GM23338 (cell line): Measurements from ENCODE around the gene DAPK1. TPM values are rescaled to one million over a fixed set of nuclear protein-coding genes. Genes with fewer than 3 reads are reported as not detected.

Experiments used
- ATAC-seq: fragments of 200-7000 bp; cut with Tn5 transposase; 3 replicates; pipeline ENCODE4 v1.9.1; 2020
- DNase-seq: peaks from one replicate; pipeline ENCODE4 v3.0.0-alpha.2; 2015; ENCODE audit warnings: low spot score
- H2AFZ ChIP-seq: fragments of 200-600 bp; sonication (generic); 2 replicates; pipeline ENCODE4 v1.8.0; 2016; ENCODE audit warnings: antibody characterized with exemption, mild to moderate bottlenecking, moderate library complexity
- H3F3A ChIP-seq: fragments of 200-600 bp; sonication (generic); replicated peaks from 2 replicates; pipeline ENCODE4 v1.8.0; 2017; ENCODE audit warnings: antibody characterized with exemption, mixed run types, low read depth
- H3K27ac ChIP-seq: fragments of 200-600 bp; sonication (generic); 2 replicates; pipeline ENCODE4 v1.6.1; 2016; ENCODE audit warnings: low read depth
- H3K27me3 ChIP-seq: fragments of 200-600 bp; sonication (generic); 2 replicates; pipeline ENCODE4 v1.8.0; 2016; ENCODE audit warnings: mild to moderate bottlenecking, mixed run types, moderate library complexity; ENCODE audit not compliant: insufficient read depth
- H3K36me3 ChIP-seq: fragments of 200-600 bp; sonication (generic); 2 replicates; pipeline ENCODE4 v1.8.0; 2016; ENCODE audit warnings: mild to moderate bottlenecking; ENCODE audit not compliant: insufficient read depth
- H3K4me1 ChIP-seq: fragments of 200-600 bp; sonication (generic); 2 replicates; pipeline ENCODE4 v1.8.0; 2016; ENCODE audit warnings: mild to moderate bottlenecking, moderate library complexity; ENCODE audit not compliant: insufficient read depth
- H3K4me2 ChIP-seq: fragments of 200-600 bp; sonication (generic); 2 replicates; pipeline ENCODE4 v1.7.1; 2017; ENCODE audit warnings: mixed run types
- H3K4me3 ChIP-seq: fragments of 200-600 bp; sonication (generic); 2 replicates; pipeline ENCODE4 v1.6.1; 2016; ENCODE audit warnings: mixed run types
- H3K79me2 ChIP-seq: fragments of 200-600 bp; sonication (generic); replicated peaks from 2 replicates; pipeline ENCODE4 v1.8.0; 2017; ENCODE audit warnings: mild to moderate bottlenecking; ENCODE audit not compliant: insufficient read depth
- H3K9me2 ChIP-seq: fragments of 200-600 bp; sonication (generic); 2 replicates; pipeline ENCODE4 v1.8.0; 2017; ENCODE audit not compliant: insufficient read depth
- H4K20me1 ChIP-seq: fragments of 200-600 bp; sonication (generic); replicated peaks from 2 replicates; pipeline ENCODE4 v1.8.0; 2017; ENCODE audit warnings: mild to moderate bottlenecking; ENCODE audit not compliant: insufficient read depth
- H3K27ac Mint-ChIP-seq: 2 replicates; pipeline ENCODE4 v1.8.0; 2020; ENCODE audit warnings: inconsistent platforms, mild to moderate bottlenecking, moderate library complexity, mixed read lengths
- H3K27me3 Mint-ChIP-seq: 3 replicates; pipeline ENCODE4 v1.8.0; 2022; ENCODE audit warnings: low read depth, mild to moderate bottlenecking, moderate library complexity, mixed read lengths, inconsistent platforms; ENCODE audit not compliant: insufficient read depth, poor library complexity
- H3K36me3 Mint-ChIP-seq: 3 replicates; pipeline ENCODE4 v1.8.0; 2021; ENCODE audit warnings: low read depth, mild to moderate bottlenecking, inconsistent platforms, moderate library complexity, mixed read lengths
- H3K4me1 Mint-ChIP-seq: 3 replicates; pipeline ENCODE4 v1.8.0; 2020; ENCODE audit warnings: mild to moderate bottlenecking, inconsistent platforms, mixed read lengths
- H3K4me3 Mint-ChIP-seq: 3 replicates; pipeline ENCODE4 v1.8.0; 2021; ENCODE audit warnings: moderate library complexity, mild to moderate bottlenecking, inconsistent platforms, mixed read lengths
- H3K9me3 Mint-ChIP-seq: 3 replicates; pipeline ENCODE4 v1.8.0; 2020; ENCODE audit warnings: moderate library complexity, mild to moderate bottlenecking, inconsistent platforms, mixed read lengths
- CREB1 ChIP-seq: fragments of 250-450 bp; sonication (Bioruptor Pico); IDR thresholded peaks from 2 replicates; pipeline ENCODE4 v1.5.0; 2020; ENCODE audit warnings: low read depth, mild to moderate bottlenecking, moderate library complexity
- EZH2 ChIP-seq: fragments of 200-600 bp; sonication (generic); IDR thresholded peaks from one replicate; pipeline ENCODE4 v1.8.0; 2017; ENCODE audit warnings: antibody characterized with exemption, mild to moderate bottlenecking, low read depth; ENCODE audit not compliant: unreplicated experiment
- EZH2phosphoT487 ChIP-seq: fragments of 200-600 bp; sonication (generic); IDR thresholded peaks from one replicate; pipeline ENCODE4 v1.8.1; 2018; ENCODE audit warnings: antibody characterized with exemption; ENCODE audit not compliant: unreplicated experiment
- JUNB ChIP-seq: IDR thresholded peaks from one replicate; pipeline ENCODE4 v1.6.1; 2016; ENCODE audit warnings: antibody characterized with exemption; ENCODE audit not compliant: unreplicated experiment
- POLR2AphosphoS5 ChIP-seq: IDR thresholded peaks from 2 replicates; pipeline ENCODE4 v1.6.1; 2016; ENCODE audit warnings: antibody characterized with exemption, low read depth
- ZNF114 ChIP-seq: fragments of 250-450 bp; sonication (Bioruptor Pico); IDR thresholded peaks from 2 replicates; pipeline ENCODE4 v1.5.0; 2020; ENCODE audit warnings: mild to moderate bottlenecking, moderate library complexity
- ZNF331 ChIP-seq: fragments of 250-450 bp; sonication (Bioruptor Pico); IDR thresholded peaks from 2 replicates; pipeline ENCODE4 v1.5.0; 2020; ENCODE audit warnings: low read depth, mild to moderate bottlenecking, moderate library complexity
- polyA plus RNA-seq: library from polyadenylated mRNA; unstranded; fragments of >200 nt; fragmentation: Nextera tagmentation; extraction: Ambion mirVana; gene quantifications from 2 replicates; pipeline ENCODE4 v1.2.1, GENCODE V29; 2016
- total RNA-seq: library from RNA; depleted of rRNA; stranded (reverse); fragments of >200 nt; shearing (Covaris generic); gene quantifications from 2 replicates; pipeline ENCODE4 v1.2.3, GENCODE V29; 2014
- TF ChIP-seq, protein P1 (sequence below): IDR thresholded peaks from 2 replicates; pipeline ENCODE4 v1.6.1; 2016; ENCODE audit warnings: antibody characterized with exemption
- TF ChIP-seq, protein P2 (sequence below), 2 experiments: fragments of 200-600 bp in 1 of 2; sonication (generic) in 1 of 2; conservative IDR thresholded peaks; 2 replicates each; pipeline versions ENCODE4 v1.5.1 to v1.6.1; 2016 to 2017; ENCODE audit warnings: antibody characterized with exemption in 2 of 2, low read depth in 2 of 2, mild to moderate bottlenecking in 2 of 2, moderate library complexity in 1 of 2

The DAPK1 gene
- total and polyA plus RNA-seq, 2 experiments from 2014 or later: 37.0 to 134 TPM

DNA sequence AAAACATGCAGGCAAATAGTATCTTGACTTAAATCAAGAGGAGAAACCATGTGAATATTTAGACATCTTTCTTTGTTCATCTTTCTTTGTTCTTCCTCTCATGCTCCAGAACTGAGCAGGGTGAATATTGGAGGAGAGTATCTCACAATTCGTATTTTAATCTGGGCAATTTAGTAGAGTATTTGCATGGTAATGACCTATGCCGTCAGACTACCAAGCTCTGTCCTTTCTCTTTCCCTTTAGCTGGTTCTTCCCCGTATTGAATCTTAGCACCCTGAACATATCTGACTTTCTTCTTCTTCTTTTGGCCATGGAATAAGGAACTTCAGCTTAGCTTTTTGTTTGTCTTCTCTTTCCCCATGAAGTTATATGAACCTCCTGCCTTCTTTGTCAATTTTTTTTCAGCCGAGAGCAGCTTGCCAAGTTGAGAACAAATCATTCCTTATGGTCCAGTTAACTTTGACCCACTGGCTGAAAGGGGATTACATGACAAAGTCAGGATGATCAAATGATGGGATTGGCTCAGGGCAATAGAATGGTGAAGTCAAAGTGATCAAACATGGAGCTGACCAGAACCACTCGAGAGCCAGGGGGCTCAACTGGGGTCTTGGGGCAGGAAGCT lies 95.8 kb downstream of the DAPK1 start:
- peaks cover 37% of the 10 kb centered on the region for H3K4me1 ChIP-seq
- peak overlapping the region; percentile 13; the same call in 1 of the 2 replicates for H3K27ac Mint-ChIP-seq

DNA sequence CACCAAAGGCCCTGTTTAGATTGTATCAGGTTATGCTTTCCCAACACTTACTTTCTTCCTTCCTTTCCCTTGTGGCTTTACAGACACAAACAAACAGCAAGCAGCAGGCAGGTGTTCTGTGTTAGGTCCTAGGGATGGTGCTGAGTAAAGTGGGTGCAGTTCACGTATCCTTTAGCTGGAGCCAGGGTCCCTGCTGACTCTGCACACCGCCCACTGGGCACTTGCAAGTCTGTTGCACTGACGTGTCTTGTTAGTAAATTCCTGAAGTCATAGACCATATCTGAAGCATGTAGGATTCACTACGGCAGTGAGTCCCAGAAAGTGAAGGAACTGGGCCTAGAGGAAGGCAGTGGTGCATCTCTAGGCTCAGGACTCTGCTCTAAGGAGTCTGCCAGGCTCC lies 96.5 kb downstream of the DAPK1 start:
- peaks cover 9% of the 10 kb centered on the region for H3K27me3 Mint-ChIP-seq
- Histone ChIP-seq H3K4me3 (no peak overlapping the region), H3K27me3 (no peaks in the 10 kb centered on the region), H3K9me2 (peaks cover 3% of the 10 kb centered on the region; the same call in 1 of the 2 replicates), H3K27ac (no peak overlapping the region), H2AFZ (no peak overlapping the region), H3K36me3 (no peaks in the 10 kb centered on the region), H3K4me1 (peaks cover 37% of the 10 kb centered on the region), H3K79me2 (peaks cover 90% of the 10 kb centered on the region), H4K20me1 (peaks cover 38% of the 10 kb centered on the region), H3K4me2 (no peak overlapping the region), H3F3A (peaks cover 3% of the 10 kb centered on the region; the same call in 1 of the 2 replicates)
- H3K9me3 Mint-ChIP-seq: no peaks in the 10 kb centered on the region
- H3K4me1 Mint-ChIP-seq: peaks cover 55% of the 10 kb centered on the region
- ATAC-seq: no peak
- TF ChIP-seq ZNF331 (CRISPR knock-in tag) (no peak), ZNF114 (CRISPR knock-in tag) (no peak)
- no peaks in the 10 kb centered on the region; the same call in 2 of the 3 replicates for H3K36me3 Mint-ChIP-seq
- no peak overlapping the region for H3K4me3 Mint-ChIP-seq
- no peak for DNase-seq
- peak overlapping the region; percentile 82 for H3K27ac Mint-ChIP-seq

More for the DNA sequence above, 95.8 kb downstream of the DAPK1 start:
- Mint-ChIP-seq H3K9me3 (no peaks in the 10 kb centered on the region), H3K4me1 (peaks cover 50% of the 10 kb centered on the region), H3K27me3 (peaks cover 9% of the 10 kb centered on the region), H3K4me3 (no peak overlapping the region; the same call in 2 of the 3 replicates), H3K36me3 (no peaks in the 10 kb centered on the region; the same call in 2 of the 3 replicates)
- no peak overlapping the region for H2AFZ ChIP-seq
- TF ChIP-seq, protein P1, sequence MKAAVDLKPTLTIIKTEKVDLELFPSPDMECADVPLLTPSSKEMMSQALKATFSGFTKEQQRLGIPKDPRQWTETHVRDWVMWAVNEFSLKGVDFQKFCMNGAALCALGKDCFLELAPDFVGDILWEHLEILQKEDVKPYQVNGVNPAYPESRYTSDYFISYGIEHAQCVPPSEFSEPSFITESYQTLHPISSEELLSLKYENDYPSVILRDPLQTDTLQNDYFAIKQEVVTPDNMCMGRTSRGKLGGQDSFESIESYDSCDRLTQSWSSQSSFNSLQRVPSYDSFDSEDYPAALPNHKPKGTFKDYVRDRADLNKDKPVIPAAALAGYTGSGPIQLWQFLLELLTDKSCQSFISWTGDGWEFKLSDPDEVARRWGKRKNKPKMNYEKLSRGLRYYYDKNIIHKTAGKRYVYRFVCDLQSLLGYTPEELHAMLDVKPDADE: no peak
- TF ChIP-seq EZH2 (no peak), EZH2phosphoT487 (no peak), POLR2AphosphoS5 (no peak), JUNB (no peak), CREB1 (no peak)
- DNase-seq (no peak), ATAC-seq (no peak)
- H3K4me2 ChIP-seq: peak overlapping the region; percentile 70
- peaks cover 87% of the 10 kb centered on the region for H3K79me2 ChIP-seq
- peaks cover 3% of the 10 kb centered on the region; the same call in 1 of the 2 replicates for H3F3A ChIP-seq
- peak overlapping the region; percentile 24; the same call in 1 of the 2 replicates for H3K4me3 ChIP-seq
- H3K27me3 ChIP-seq: no peaks in the 10 kb centered on the region
- peak overlapping the region; percentile 85; the same call in 1 of the 2 replicates for H3K27ac ChIP-seq
- H4K20me1 ChIP-seq: peaks cover 35% of the 10 kb centered on the region
- peaks cover 3% of the 10 kb centered on the region; the same call in 1 of the 2 replicates for H3K9me2 ChIP-seq
- H3K36me3 ChIP-seq: no peaks in the 10 kb centered on the region

DNA sequence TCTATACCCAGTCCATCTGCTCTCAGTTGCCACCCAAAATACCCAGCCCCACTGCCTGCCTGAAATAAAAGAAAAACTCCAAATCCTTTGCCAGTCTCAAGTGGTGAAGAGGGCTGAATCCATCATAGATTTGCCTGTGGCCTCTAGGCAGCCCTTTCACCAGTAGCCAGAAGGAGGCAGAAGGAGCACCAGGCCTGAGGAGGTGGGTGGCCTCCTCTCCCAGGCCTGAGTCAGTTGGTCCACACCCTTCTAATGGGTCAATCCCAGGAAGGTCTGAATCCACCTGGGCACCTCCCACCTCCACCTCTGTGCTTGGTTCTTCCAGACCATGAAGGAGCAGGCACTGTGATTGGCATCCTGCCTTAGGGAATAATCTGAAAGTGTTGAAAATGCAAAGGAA lies 97.0 kb downstream of the DAPK1 start:
- H3K4me1 ChIP-seq: peaks cover 38% of the 10 kb centered on the region
- TF ChIP-seq POLR2AphosphoS5: no peak
- TF ChIP-seq, protein P2, sequence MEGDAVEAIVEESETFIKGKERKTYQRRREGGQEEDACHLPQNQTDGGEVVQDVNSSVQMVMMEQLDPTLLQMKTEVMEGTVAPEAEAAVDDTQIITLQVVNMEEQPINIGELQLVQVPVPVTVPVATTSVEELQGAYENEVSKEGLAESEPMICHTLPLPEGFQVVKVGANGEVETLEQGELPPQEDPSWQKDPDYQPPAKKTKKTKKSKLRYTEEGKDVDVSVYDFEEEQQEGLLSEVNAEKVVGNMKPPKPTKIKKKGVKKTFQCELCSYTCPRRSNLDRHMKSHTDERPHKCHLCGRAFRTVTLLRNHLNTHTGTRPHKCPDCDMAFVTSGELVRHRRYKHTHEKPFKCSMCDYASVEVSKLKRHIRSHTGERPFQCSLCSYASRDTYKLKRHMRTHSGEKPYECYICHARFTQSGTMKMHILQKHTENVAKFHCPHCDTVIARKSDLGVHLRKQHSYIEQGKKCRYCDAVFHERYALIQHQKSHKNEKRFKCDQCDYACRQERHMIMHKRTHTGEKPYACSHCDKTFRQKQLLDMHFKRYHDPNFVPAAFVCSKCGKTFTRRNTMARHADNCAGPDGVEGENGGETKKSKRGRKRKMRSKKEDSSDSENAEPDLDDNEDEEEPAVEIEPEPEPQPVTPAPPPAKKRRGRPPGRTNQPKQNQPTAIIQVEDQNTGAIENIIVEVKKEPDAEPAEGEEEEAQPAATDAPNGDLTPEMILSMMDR (conservative IDR thresholded peaks at IDR 0.05; ENCODE audit: low read depth in 2 of 2): peak; percentile 10 to 30; a peak in 2 of 4 replicates
- peaks cover 90% of the 10 kb centered on the region for H3K79me2 ChIP-seq
- peaks cover 55% of the 10 kb centered on the region for H3K4me1 Mint-ChIP-seq
- no peaks in the 10 kb centered on the region for H3K27me3 ChIP-seq
- no peak overlapping the region for H3K4me3 ChIP-seq
- peak overlapping the region; percentile 82; the same call in 1 of the 2 replicates for H3K27ac Mint-ChIP-seq
- no peak overlapping the region for H3K4me2 ChIP-seq
- peaks cover 3% of the 10 kb centered on the region; the same call in 1 of the 2 replicates for H3F3A ChIP-seq
- no peak overlapping the region; the same call in 1 of the 2 replicates for H3K27ac ChIP-seq
- H3K27me3 Mint-ChIP-seq: peaks cover 9% of the 10 kb centered on the region
- H3K4me3 Mint-ChIP-seq: no peak overlapping the region
- H3K9me3 Mint-ChIP-seq: no peaks in the 10 kb centered on the region
- no peaks in the 10 kb centered on the region for H3K36me3 ChIP-seq
- ATAC-seq (peak; percentile 32), DNase-seq (no peak)
- peaks cover 43% of the 10 kb centered on the region for H4K20me1 ChIP-seq
- H2AFZ ChIP-seq: no peak overlapping the region
- no peaks in the 10 kb centered on the region; the same call in 2 of the 3 replicates for H3K36me3 Mint-ChIP-seq
- H3K9me2 ChIP-seq: peaks cover 3% of the 10 kb centered on the region; the same call in 1 of the 2 replicates
